GM18505 (cell line): ENCODE measurements around the gene FASTKD3.
A peak's percentile ranks its signal among the peaks of the same experiment; 100 is the strongest.

Experiments used
- ATAC-seq: cut with Tn5 transposase; IDR thresholded peaks from one replicate; pipeline ENCODE4 v1.9.1; 2021; ENCODE audit not compliant: unreplicated experiment
- POLR2A ChIP-seq: IDR thresholded peaks from 4 replicates; pipeline ENCODE4 v1.6.1; 2011; ENCODE audit warnings: borderline replicate concordance; ENCODE audit not compliant: insufficient read depth, insufficient read length; ENCODE audit errors: extremely low read depth

Gene FASTKD3

GRCh38 chr5:7894860-7895259 is 26.0 kb upstream of the FASTKD3 start:
- no peak for TF ChIP-seq POLR2A
- peak; percentile 96 for ATAC-seq

- no peak for TF ChIP-seq POLR2A
- no peak for ATAC-seq
Measured at GRCh38 chr5:7894439-7894838, 25.6 kb upstream of the FASTKD3 start.

- TF ChIP-seq POLR2A, result no peak
- ATAC-seq, result no peak
Measured at GRCh38 chr5:7888901-7889300, 20.1 kb upstream of the FASTKD3 start.

- TF ChIP-seq POLR2A, result no peak
Measured at GRCh38 chr5:7886849-7887475, 18.1 kb upstream of the FASTKD3 start.

GRCh38 chr5:7884491-7885267 is 15.8 kb upstream of the FASTKD3 start:
- no peak for TF ChIP-seq POLR2A
- ATAC-seq, result no peak

More at GRCh38 chr5:7886849-7887475, 18.1 kb upstream of the FASTKD3 start:
- no peak for ATAC-seq

GRCh38 chr5:7882926-7883325 is 14.1 kb upstream of the FASTKD3 start:
- no peak for TF ChIP-seq POLR2A
- no peak for ATAC-seq

GRCh38 chr5:7881816-7882215 is 13.0 kb upstream of the FASTKD3 start:
- no peak for ATAC-seq
- no peak for TF ChIP-seq POLR2A

- no peak for TF ChIP-seq POLR2A
- ATAC-seq, result no peak
Measured at GRCh38 chr5:7881091-7881490, 12.3 kb upstream of the FASTKD3 start.

- no peak for TF ChIP-seq POLR2A
- ATAC-seq, result peak; percentile 97
Measured at GRCh38 chr5:7878381-7878873, 9.6 kb upstream of the FASTKD3 start.

- no peak for TF ChIP-seq POLR2A
- no peak for ATAC-seq
Measured at GRCh38 chr5:7877851-7878250, 9.0 kb upstream of the FASTKD3 start.

- peak; percentile 44 for ATAC-seq
- TF ChIP-seq POLR2A, result no peak
Measured at GRCh38 chr5:7876867-7877266, 8.0 kb upstream of the FASTKD3 start.

GRCh38 chr5:7875151-7875550 is 6.3 kb upstream of the FASTKD3 start:
- ATAC-seq, result no peak
- TF ChIP-seq POLR2A, result no peak

- no peak for ATAC-seq
- TF ChIP-seq POLR2A, result no peak
Measured at GRCh38 chr5:7874639-7875038, 5.8 kb upstream of the FASTKD3 start.

- no peak for TF ChIP-seq POLR2A
- ATAC-seq, result no peak
Measured at GRCh38 chr5:7873216-7873615, 4.4 kb upstream of the FASTKD3 start.
